Measurements from ENCODE around the gene PIGBOS1.

DNA sequence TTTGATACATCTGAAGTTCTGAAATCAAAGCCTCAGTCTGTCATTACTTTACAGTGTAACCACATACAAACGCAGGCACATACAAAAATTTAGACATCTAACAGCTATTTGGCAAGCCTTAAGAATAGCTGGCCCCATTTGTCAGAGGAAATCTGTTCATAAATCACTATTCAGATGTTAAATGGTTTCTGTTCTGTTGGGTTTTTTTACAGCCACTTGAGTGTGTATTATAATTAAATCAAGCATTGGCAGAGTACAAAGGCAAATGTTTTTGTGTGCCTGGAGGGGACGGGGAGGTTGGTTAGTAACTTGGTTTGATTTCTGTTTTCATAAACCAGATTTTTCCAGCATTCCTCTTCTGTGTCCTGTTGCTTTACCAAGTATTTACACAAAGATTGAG lies 24.2 kb upstream of the PIGBOS1 start:
- TF ChIP-seq, protein P1, sequence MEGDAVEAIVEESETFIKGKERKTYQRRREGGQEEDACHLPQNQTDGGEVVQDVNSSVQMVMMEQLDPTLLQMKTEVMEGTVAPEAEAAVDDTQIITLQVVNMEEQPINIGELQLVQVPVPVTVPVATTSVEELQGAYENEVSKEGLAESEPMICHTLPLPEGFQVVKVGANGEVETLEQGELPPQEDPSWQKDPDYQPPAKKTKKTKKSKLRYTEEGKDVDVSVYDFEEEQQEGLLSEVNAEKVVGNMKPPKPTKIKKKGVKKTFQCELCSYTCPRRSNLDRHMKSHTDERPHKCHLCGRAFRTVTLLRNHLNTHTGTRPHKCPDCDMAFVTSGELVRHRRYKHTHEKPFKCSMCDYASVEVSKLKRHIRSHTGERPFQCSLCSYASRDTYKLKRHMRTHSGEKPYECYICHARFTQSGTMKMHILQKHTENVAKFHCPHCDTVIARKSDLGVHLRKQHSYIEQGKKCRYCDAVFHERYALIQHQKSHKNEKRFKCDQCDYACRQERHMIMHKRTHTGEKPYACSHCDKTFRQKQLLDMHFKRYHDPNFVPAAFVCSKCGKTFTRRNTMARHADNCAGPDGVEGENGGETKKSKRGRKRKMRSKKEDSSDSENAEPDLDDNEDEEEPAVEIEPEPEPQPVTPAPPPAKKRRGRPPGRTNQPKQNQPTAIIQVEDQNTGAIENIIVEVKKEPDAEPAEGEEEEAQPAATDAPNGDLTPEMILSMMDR (IDR thresholded peaks at IDR 0.05), result no peak
- TF ChIP-seq POLR2A (IDR thresholded peaks at IDR 0.05), result no peak
